Gastroesophageal sphincter (tissue), 4 donors: Measurements from ENCODE around the gene LDB3. TPM values are rescaled to one million over a fixed set of nuclear protein-coding genes. Genes with fewer than 3 reads are reported as not detected.

Source experiments
- ATAC-seq: fragments of 150-250 bp; one replicate; pipeline ENCODE4 v1.9.1; 2016; ENCODE audit warnings: mild to moderate bottlenecking, moderate library complexity
- H3K27ac ChIP-seq, 4 donors: fragments of 200-600 bp; sonication (generic) in 3 of 4; 1 replicate in 3 of 4; 2 replicates in 1 of 4; pipeline ENCODE4 v1.5.1; 2016 to 2019
- H3K27me3 ChIP-seq: fragments of 200-600 bp; sonication (generic); one replicate; pipeline ENCODE4 v1.5.1; 2019
- H3K36me3 ChIP-seq, 2 donors: fragments of 200-600 bp; sonication (generic); one replicate each; pipeline ENCODE4 v1.5.1; 2019; ENCODE audit warnings: control low read depth in 1 of 2
- H3K4me1 ChIP-seq, 3 donors: fragments of 200-600 bp; sonication (generic); 1 replicate in 2 of 3; 2 replicates in 1 of 3; pipeline ENCODE4 v1.5.1; 2016 to 2019; ENCODE audit warnings: control low read depth in 2 of 3
- H3K4me3 ChIP-seq, 2 donors: fragments of 200-600 bp; sonication (generic); one replicate each; pipeline ENCODE4 v1.5.1; 2019; ENCODE audit warnings: mild to moderate bottlenecking in 1 of 2, moderate library complexity in 1 of 2
- H3K9me3 ChIP-seq, 3 donors: fragments of 200-600 bp; sonication (generic); one replicate each; pipeline ENCODE4 v1.5.1; 2017 to 2019; ENCODE audit warnings: control low read depth in 2 of 3
- CTCF ChIP-seq, 4 experiments: fragments of 200-600 bp in 2 of 4; fragments of 450-650 bp in 2 of 4; sonication (generic) in 1 of 4; IDR thresholded peaks; one replicate each; pipeline ENCODE4 v1.5.1; 2017 to 2019; ENCODE audit warnings: antibody characterized with exemption in 4 of 4, mild to moderate bottlenecking in 2 of 4, moderate library complexity in 2 of 4
- EP300 ChIP-seq: sonication (generic); formaldehyde crosslinking; IDR thresholded peaks from one replicate; pipeline ENCODE4 v1.6.1; 2017; ENCODE audit warnings: antibody characterized with exemption, mild to moderate bottlenecking
- POLR2A ChIP-seq, 2 donors: fragments of 450-650 bp; IDR thresholded peaks; one replicate each; pipeline ENCODE4 v1.6.1; 2017; ENCODE audit warnings: antibody characterized with exemption in 2 of 2, mild to moderate bottlenecking in 2 of 2, moderate library complexity in 1 of 2
- POLR2AphosphoS5 ChIP-seq: sonication (generic); formaldehyde crosslinking; IDR thresholded peaks from one replicate; pipeline ENCODE4 v1.6.1; 2017; ENCODE audit warnings: antibody characterized with exemption
- WGBS, 2 donors: methylation state at CpG; one replicate each; pipeline ENCODE4 v1.1.5; 2018; ENCODE audit warnings: low coverage in 1 of 2; 5-methylcytosine and 5-hydroxymethylcytosine counted together
- total RNA-seq, 4 donors: library from RNA; depleted of rRNA; stranded (reverse); fragments of >200 nt; gene quantifications; one replicate each; pipeline ENCODE4 v1.1.0, GENCODE V29; 2016

The LDB3 gene
- total RNA-seq, 4 donors from 2014 or later = 12.9 to 45.8 (median 18.6) TPM

- peak overlapping the region in 2 of 4 donors; percentile 32 to 54 for H3K27ac ChIP-seq
These were observed 20.3 kb upstream of the LDB3 start for GRCh38 chr10:86647773-86648703.

GRCh38 chr10:86648704-86649427, 19.4 kb upstream of the LDB3 start:
- Histone ChIP-seq H3K27me3 (no peaks in the 10 kb centered on the region), H3K27ac (peak overlapping the region in 3 of 4 donors; percentile 32 to 54 (median 32)), H3K4me1 (peaks cover 0 to 34% (median 13%) of the 10 kb centered on the region in 3 donors), H3K4me3 (no peak overlapping the region), H3K36me3 (no peaks in the 10 kb centered on the region), H3K9me3 (no peaks in the 10 kb centered on the region)
- TF ChIP-seq POLR2AphosphoS5 (peak; percentile 35), POLR2A (IDR thresholded peaks at IDR 0.05) (no peak), EP300 (no peak), CTCF (IDR thresholded peaks at IDR 0.05) (no peak)
- peak; percentile 79 for ATAC-seq
- 40% methylated on average over 1 of the region's 9 CpGs; no CpG with 5 or more reads in 1 of the 2 donors for WGBS, 2 donors

More at GRCh38 chr10:86647773-86648703, 20.3 kb upstream of the LDB3 start:
- ATAC-seq = no peak
- WGBS, 2 donors = 66 to 78% methylated on average over 5 to 6 of the region's 13 CpGs
- Histone ChIP-seq H3K36me3 (no peaks in the 10 kb centered on the region), H3K27me3 (no peaks in the 10 kb centered on the region), H3K9me3 (no peaks in the 10 kb centered on the region), H3K4me1 (peaks cover 0 to 43% (median 13%) of the 10 kb centered on the region in 3 donors), H3K4me3 (no peak overlapping the region)
- TF ChIP-seq POLR2A (IDR thresholded peaks at IDR 0.05) (no peak), EP300 (no peak), CTCF (IDR thresholded peaks at IDR 0.05) (no peak), POLR2AphosphoS5 (no peak)

GRCh38 chr10:86649471-86650150, 18.7 kb upstream of the LDB3 start:
- Histone ChIP-seq H3K9me3 (no peaks in the 10 kb centered on the region), H3K27ac (peak overlapping the region in 3 of 4 donors; percentile 14 to 54 (median 32)), H3K4me3 (no peak overlapping the region), H3K27me3 (no peaks in the 10 kb centered on the region), H3K4me1 (peaks cover 0 to 29% (median 13%) of the 10 kb centered on the region in 3 donors), H3K36me3 (no peaks in the 10 kb centered on the region)
- TF ChIP-seq POLR2A (IDR thresholded peaks at IDR 0.05) = no peak
- TF ChIP-seq CTCF (IDR thresholded peaks at IDR 0.05) = no peak
- TF ChIP-seq POLR2AphosphoS5 = no peak
- TF ChIP-seq EP300 = no peak
- WGBS, 2 donors = 38 to 90% methylated on average over 2 to 4 of the region's 17 CpGs
- ATAC-seq = no peak

- H3K4me3 ChIP-seq = no peak overlapping the region
- no peaks in the 10 kb centered on the region for H3K36me3 ChIP-seq
- no CpG with 5 or more reads among the region's 8 CpGs for WGBS, 2 donors
- TF ChIP-seq POLR2AphosphoS5 (no peak), POLR2A (IDR thresholded peaks at IDR 0.05) (no peak), EP300 (no peak), CTCF (IDR thresholded peaks at IDR 0.05) (no peak)
- peaks cover 0 to 25% (median 13%) of the 10 kb centered on the region in 3 donors for H3K4me1 ChIP-seq
- no peaks in the 10 kb centered on the region for H3K9me3 ChIP-seq
- ATAC-seq = no peak
- peak overlapping the region in 1 of 4 donors; percentile 54 for H3K27ac ChIP-seq
- no peaks in the 10 kb centered on the region for H3K27me3 ChIP-seq
These were observed 18.2 kb upstream of the LDB3 start for GRCh38 chr10:86650151-86650550.
